Measurements from ENCODE around the gene TFDP2.
A peak's percentile ranks its signal among the peaks of the same experiment; 100 is the strongest.

Gene TFDP2

GRCh38 chr3:142072816-142073215, 76.5 kb downstream of the TFDP2 start:
- H3K4me3 ChIP-seq (ENCODE audit: low read length): no peak overlapping the region
- no peak for DNase-seq (ENCODE audit: low read depth)
- TF ChIP-seq CTCF (IDR thresholded peaks at IDR 0.05; ENCODE audit: insufficient read depth, low read depth, low read length, missing control alignments): no peak

GRCh38 chr3:142065932-142066331, 83.4 kb downstream of the TFDP2 start:
- no peak for DNase-seq (ENCODE audit: low read depth)
- no peak for TF ChIP-seq CTCF (IDR thresholded peaks at IDR 0.05; ENCODE audit: insufficient read depth, low read depth, low read length, missing control alignments)
- no peak overlapping the region for H3K4me3 ChIP-seq (ENCODE audit: low read length)

GRCh38 chr3:142065344-142065743, 84.0 kb downstream of the TFDP2 start:
- no peak overlapping the region for H3K4me3 ChIP-seq (ENCODE audit: low read length)
- no peak for DNase-seq (ENCODE audit: low read depth)
- TF ChIP-seq CTCF (IDR thresholded peaks at IDR 0.05; ENCODE audit: insufficient read depth, low read depth, low read length, missing control alignments): no peak

- DNase-seq (ENCODE audit: low read depth): no peak
- no peak overlapping the region for H3K4me3 ChIP-seq (ENCODE audit: low read length)
- TF ChIP-seq CTCF (IDR thresholded peaks at IDR 0.05; ENCODE audit: insufficient read depth, low read depth, low read length, missing control alignments): no peak
Observed at GRCh38 chr3:142064454-142064853, 84.9 kb downstream of the TFDP2 start.

GRCh38 chr3:142057331-142057725, 92.0 kb downstream of the TFDP2 start:
- DNase-seq (ENCODE audit: low read depth): no peak
- TF ChIP-seq CTCF (IDR thresholded peaks at IDR 0.05; ENCODE audit: insufficient read depth, low read depth, low read length, missing control alignments): no peak
- no peak overlapping the region for H3K4me3 ChIP-seq (ENCODE audit: low read length)

- no peak for TF ChIP-seq CTCF (IDR thresholded peaks at IDR 0.05; ENCODE audit: insufficient read depth, low read depth, low read length, missing control alignments)
- peak; percentile 47 for DNase-seq (ENCODE audit: low read depth)
- H3K4me3 ChIP-seq (ENCODE audit: low read length): no peak overlapping the region
Observed at GRCh38 chr3:142056656-142057330, 92.6 kb downstream of the TFDP2 start.

- H3K4me3 ChIP-seq (ENCODE audit: low read length): no peak overlapping the region
- TF ChIP-seq CTCF (IDR thresholded peaks at IDR 0.05; ENCODE audit: insufficient read depth, low read depth, low read length, missing control alignments): no peak
- no peak for DNase-seq (ENCODE audit: low read depth)
Observed at GRCh38 chr3:142053835-142054234, 95.5 kb downstream of the TFDP2 start.
